GM18867 (cell line): Measurements from ENCODE around the gene CADPS.

Experiments used
- ATAC-seq: cut with Tn5 transposase; IDR thresholded peaks from one replicate; pipeline ENCODE4 v1.9.1; 2021; ENCODE audit warnings: mild to moderate bottlenecking, moderate library complexity; ENCODE audit not compliant: unreplicated experiment

CADPS gene

GRCh38 chr3:62815981-62816380 is 59.2 kb downstream of the CADPS start:
- no peak for ATAC-seq

- no peak for ATAC-seq
These were observed 62.6 kb downstream of the CADPS start for GRCh38 chr3:62812631-62813030.

GRCh38 chr3:62811119-62811518 is 64.1 kb downstream of the CADPS start:
- no peak for ATAC-seq

GRCh38 chr3:62809369-62809768 is 65.8 kb downstream of the CADPS start:
- no peak for ATAC-seq

- ATAC-seq, result no peak
These were observed 69.5 kb downstream of the CADPS start for GRCh38 chr3:62805580-62806277.

- ATAC-seq, result no peak
These were observed 70.1 kb downstream of the CADPS start for GRCh38 chr3:62805106-62805505.

GRCh38 chr3:62803276-62803675 is 71.9 kb downstream of the CADPS start:
- ATAC-seq, result no peak

GRCh38 chr3:62798000-62798399 is 77.2 kb downstream of the CADPS start:
- ATAC-seq, result no peak

- no peak for ATAC-seq
These were observed 78.1 kb downstream of the CADPS start for GRCh38 chr3:62797132-62797531.

- ATAC-seq, result no peak
These were observed 79.1 kb downstream of the CADPS start for GRCh38 chr3:62795978-62796657.

GRCh38 chr3:62793946-62794345 is 81.3 kb downstream of the CADPS start:
- no peak for ATAC-seq

GRCh38 chr3:62785384-62785783 is 89.8 kb downstream of the CADPS start:
- ATAC-seq, result no peak

- no peak for ATAC-seq
These were observed 94.1 kb downstream of the CADPS start for GRCh38 chr3:62781121-62781520.

- no peak for ATAC-seq
These were observed 97.5 kb downstream of the CADPS start for GRCh38 chr3:62777674-62778073.

- no peak for ATAC-seq
These were observed 98.1 kb downstream of the CADPS start for GRCh38 chr3:62777130-62777529.

- ATAC-seq, result no peak
These were observed 101.0 kb downstream of the CADPS start for GRCh38 chr3:62774221-62774620.

- no peak for ATAC-seq
These were observed 103.7 kb downstream of the CADPS start for GRCh38 chr3:62771331-62772072.

GRCh38 chr3:62768896-62769295 is 106.3 kb downstream of the CADPS start:
- ATAC-seq, result no peak

- no peak for ATAC-seq
These were observed 113.5 kb downstream of the CADPS start for GRCh38 chr3:62761711-62762110.

- no peak for ATAC-seq
These were observed 113.9 kb downstream of the CADPS start for GRCh38 chr3:62761311-62761710.

GRCh38 chr3:62758296-62759066 is 116.7 kb downstream of the CADPS start:
- no peak for ATAC-seq
